Measurements from ENCODE around the gene ATP11A. TPM values are rescaled to one million over a fixed set of nuclear protein-coding genes. Genes with fewer than 3 reads are reported as not detected.

Gene ATP11A
- total RNA-seq, 1 donor from 2014 or later = 211 TPM

DNA sequence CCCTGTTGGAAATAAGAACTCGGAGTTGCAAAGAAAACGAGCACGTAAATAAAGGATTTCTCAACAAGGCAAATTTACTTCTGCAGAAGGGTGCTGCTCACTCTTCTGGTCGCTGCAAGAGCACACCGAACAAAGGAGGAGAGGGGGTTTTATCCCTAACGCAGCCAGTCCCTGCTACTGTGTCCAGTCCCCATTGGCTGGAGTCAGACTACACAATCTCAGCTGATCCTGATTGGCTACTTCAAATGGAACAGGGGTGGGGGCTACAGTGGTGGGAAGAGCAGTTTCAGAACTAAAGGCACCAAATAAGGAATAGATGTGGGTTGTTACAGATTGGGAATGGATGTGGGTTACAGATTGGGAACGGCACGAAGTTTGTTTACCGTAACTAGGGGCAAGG lies 215.2 kb downstream of the ATP11A start:
- H3K9me3 Mint-ChIP-seq (ENCODE audit: unreplicated experiment) = peaks cover 3% of the 10 kb centered on the region
- no peaks in the 10 kb centered on the region for H3K4me1 Mint-ChIP-seq (ENCODE audit: unreplicated experiment)
- H3K4me3 Mint-ChIP-seq (ENCODE audit: unreplicated experiment) = peak overlapping the region; percentile 12
- TF ChIP-seq, protein P1, sequence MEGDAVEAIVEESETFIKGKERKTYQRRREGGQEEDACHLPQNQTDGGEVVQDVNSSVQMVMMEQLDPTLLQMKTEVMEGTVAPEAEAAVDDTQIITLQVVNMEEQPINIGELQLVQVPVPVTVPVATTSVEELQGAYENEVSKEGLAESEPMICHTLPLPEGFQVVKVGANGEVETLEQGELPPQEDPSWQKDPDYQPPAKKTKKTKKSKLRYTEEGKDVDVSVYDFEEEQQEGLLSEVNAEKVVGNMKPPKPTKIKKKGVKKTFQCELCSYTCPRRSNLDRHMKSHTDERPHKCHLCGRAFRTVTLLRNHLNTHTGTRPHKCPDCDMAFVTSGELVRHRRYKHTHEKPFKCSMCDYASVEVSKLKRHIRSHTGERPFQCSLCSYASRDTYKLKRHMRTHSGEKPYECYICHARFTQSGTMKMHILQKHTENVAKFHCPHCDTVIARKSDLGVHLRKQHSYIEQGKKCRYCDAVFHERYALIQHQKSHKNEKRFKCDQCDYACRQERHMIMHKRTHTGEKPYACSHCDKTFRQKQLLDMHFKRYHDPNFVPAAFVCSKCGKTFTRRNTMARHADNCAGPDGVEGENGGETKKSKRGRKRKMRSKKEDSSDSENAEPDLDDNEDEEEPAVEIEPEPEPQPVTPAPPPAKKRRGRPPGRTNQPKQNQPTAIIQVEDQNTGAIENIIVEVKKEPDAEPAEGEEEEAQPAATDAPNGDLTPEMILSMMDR (IDR thresholded peaks at IDR 0.05; ENCODE audit: unreplicated experiment) = no peak
- H3K27ac Mint-ChIP-seq (ENCODE audit: unreplicated experiment) = no peak overlapping the region
- peaks cover 34% of the 10 kb centered on the region for H3K36me3 Mint-ChIP-seq (ENCODE audit: low read depth, unreplicated experiment)
- DNase-seq (ENCODE audit: low spot score) = no peak
- peaks cover 3% of the 10 kb centered on the region for H3K27me3 Mint-ChIP-seq (ENCODE audit: unreplicated experiment)

DNA sequence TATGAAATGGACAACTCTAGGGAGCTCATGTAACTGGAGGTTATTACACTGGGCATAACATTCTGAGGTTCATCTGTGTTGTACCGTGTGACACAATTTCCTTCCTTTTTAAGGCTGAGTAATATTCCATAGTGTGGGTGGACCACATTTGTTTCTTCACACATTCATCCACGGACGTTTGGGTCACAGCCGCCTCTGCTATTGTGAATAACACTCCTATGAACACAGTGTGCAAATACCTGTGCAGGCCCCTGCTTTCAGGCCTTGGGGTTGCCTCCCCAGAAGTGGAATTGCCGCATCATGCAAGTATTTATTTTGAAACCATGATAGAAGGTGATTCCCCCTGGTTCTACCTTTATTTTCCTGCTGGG lies 215.8 kb downstream of the ATP11A start:
- Mint-ChIP-seq H3K4me1 (ENCODE audit: unreplicated experiment) (no peaks in the 10 kb centered on the region), H3K27me3 (ENCODE audit: unreplicated experiment) (peaks cover 3% of the 10 kb centered on the region), H3K36me3 (ENCODE audit: low read depth, unreplicated experiment) (peaks cover 34% of the 10 kb centered on the region), H3K4me3 (ENCODE audit: unreplicated experiment) (no peak overlapping the region), H3K27ac (ENCODE audit: unreplicated experiment) (no peak overlapping the region), H3K9me3 (ENCODE audit: unreplicated experiment) (peaks cover 3% of the 10 kb centered on the region)
- DNase-seq (ENCODE audit: low spot score) = no peak
- TF ChIP-seq, protein P1 (IDR thresholded peaks at IDR 0.05; ENCODE audit: unreplicated experiment) = no peak

DNA sequence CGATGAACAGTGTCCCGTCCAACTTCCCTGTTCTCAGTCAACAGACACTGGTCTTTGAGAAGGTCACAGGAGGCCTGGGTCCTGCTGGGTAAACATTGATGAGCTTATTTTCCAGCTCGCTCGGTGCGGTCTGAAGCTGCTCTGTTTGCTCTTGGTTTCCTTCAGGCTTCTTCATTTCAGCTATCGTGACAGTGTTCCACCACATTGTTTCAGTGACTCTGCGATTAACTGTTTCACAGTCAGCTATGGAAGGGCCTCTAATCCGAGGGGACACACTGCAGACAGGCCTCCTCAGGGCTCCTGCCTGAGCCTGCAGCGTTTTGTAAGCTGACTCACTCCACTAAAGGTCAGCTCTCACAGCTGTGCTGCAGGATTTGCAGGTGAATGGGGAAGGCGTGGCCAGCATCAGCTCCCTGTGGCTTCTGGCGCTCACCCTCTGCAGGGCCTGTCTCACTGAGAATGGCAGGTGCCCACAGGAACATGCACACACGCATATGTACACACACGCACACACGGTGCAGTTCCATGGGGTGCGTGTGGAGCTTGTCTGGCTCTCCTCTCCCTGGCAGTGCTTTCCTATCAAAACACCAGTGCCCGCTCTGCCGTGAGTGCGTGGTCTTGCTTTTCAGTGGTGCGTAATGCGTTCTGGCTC lies 216.3 kb downstream of the ATP11A start:
- Mint-ChIP-seq H3K4me3 (ENCODE audit: unreplicated experiment) (no peak overlapping the region), H3K27ac (ENCODE audit: unreplicated experiment) (no peak overlapping the region), H3K4me1 (ENCODE audit: unreplicated experiment) (no peaks in the 10 kb centered on the region), H3K36me3 (ENCODE audit: low read depth, unreplicated experiment) (peaks cover 34% of the 10 kb centered on the region), H3K9me3 (ENCODE audit: unreplicated experiment) (peaks cover 3% of the 10 kb centered on the region), H3K27me3 (ENCODE audit: unreplicated experiment) (peaks cover 3% of the 10 kb centered on the region)
- TF ChIP-seq, protein P1 (IDR thresholded peaks at IDR 0.05; ENCODE audit: unreplicated experiment) = no peak
- DNase-seq (ENCODE audit: low spot score) = no peak

DNA sequence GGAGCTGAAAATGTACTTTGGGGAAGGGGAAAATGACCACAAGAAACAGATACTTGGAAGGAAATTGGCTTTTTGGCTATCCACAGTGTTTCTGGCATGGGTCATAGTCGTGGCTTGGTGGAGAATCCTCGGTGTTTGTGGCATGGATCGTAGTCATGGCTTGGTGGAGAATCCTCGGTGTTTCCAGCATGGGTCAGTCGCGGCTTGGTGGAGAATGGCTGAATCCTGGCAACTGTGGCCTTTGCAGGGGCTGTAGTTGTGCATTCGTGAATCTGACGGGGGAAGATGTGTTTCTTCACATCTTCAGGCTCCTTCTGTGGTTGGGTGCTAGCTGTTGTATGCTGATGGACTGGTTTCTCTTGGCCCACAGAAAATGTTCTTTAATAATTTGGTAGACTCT lies 217.4 kb downstream of the ATP11A start:
- no peak overlapping the region for H3K27ac Mint-ChIP-seq (ENCODE audit: unreplicated experiment)

DNA sequence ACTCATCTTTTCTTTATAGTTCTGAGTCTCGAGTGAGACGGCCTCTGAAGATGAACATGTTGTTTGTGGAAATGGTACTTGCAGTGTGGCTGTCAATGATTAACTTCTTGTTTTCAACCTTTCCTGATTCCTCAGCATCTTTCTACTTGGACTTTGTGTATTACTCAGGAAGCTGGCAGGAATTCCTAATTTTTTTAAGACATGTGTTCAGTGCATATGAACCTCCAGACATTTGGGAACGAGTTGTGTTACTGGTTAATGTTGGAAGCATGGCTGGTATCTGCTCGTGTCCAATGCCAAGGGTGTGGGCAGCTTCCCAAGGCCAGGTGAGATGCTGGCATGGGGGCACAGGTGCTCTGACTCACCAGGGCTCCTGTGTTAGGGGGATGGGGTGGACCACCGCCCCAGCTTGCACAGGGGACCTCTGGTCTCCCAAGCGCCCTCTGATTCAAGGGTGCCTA lies 218.1 kb downstream of the ATP11A start:
- Mint-ChIP-seq H3K4me1 (ENCODE audit: unreplicated experiment) (no peaks in the 10 kb centered on the region), H3K27me3 (ENCODE audit: unreplicated experiment) (peaks cover 4% of the 10 kb centered on the region), H3K4me3 (ENCODE audit: unreplicated experiment) (no peak overlapping the region), H3K9me3 (ENCODE audit: unreplicated experiment) (peaks cover 3% of the 10 kb centered on the region), H3K27ac (ENCODE audit: unreplicated experiment) (no peak overlapping the region), H3K36me3 (ENCODE audit: low read depth, unreplicated experiment) (peaks cover 34% of the 10 kb centered on the region)
- DNase-seq (ENCODE audit: low spot score) = no peak
- TF ChIP-seq, protein P1 (IDR thresholded peaks at IDR 0.05; ENCODE audit: unreplicated experiment) = no peak

More for the DNA sequence above, 217.4 kb downstream of the ATP11A start:
- Mint-ChIP-seq H3K4me3 (ENCODE audit: unreplicated experiment) (no peak overlapping the region), H3K4me1 (ENCODE audit: unreplicated experiment) (no peaks in the 10 kb centered on the region), H3K36me3 (ENCODE audit: low read depth, unreplicated experiment) (peaks cover 34% of the 10 kb centered on the region), H3K9me3 (ENCODE audit: unreplicated experiment) (peaks cover 3% of the 10 kb centered on the region), H3K27me3 (ENCODE audit: unreplicated experiment) (peaks cover 4% of the 10 kb centered on the region)
- DNase-seq (ENCODE audit: low spot score) = no peak
- TF ChIP-seq, protein P1 (IDR thresholded peaks at IDR 0.05; ENCODE audit: unreplicated experiment) = no peak

Measured in endothelial cell (in vitro differentiated cells).